ENCODE data around the gene AFF1. TPM values are rescaled to one million over a fixed set of nuclear protein-coding genes. Genes with fewer than 3 reads are reported as not detected.
"Not testable (repeated sequence)": the region's sequence is repeated elsewhere in the genome, so short reads cannot be mapped to it uniquely, and the experiment has no call there.

AFF1 gene
- polyA plus RNA-seq, 6 donors from 2014 or later: 33.1 to 72.0 (median 55.4) TPM

GRCh38 chr4:87037171-87037570 lies 102.4 kb downstream of the AFF1 start:
- H3K36me3 Mint-ChIP-seq; H3K27me3 Mint-ChIP-seq; ATAC-seq (ENCODE audit: low read depth in 2 of 2); DNase-seq; H3K9me3 Mint-ChIP-seq: not testable (repeated sequence)
- Mint-ChIP-seq H3K4me3 (peak overlapping the region in 6 of 8 donors; percentile 38 to 87 (median 60)), H3K27ac (peak overlapping the region in 4 of 6 donors; percentile 41 to 56 (median 55)), H3K4me1 (peaks cover 48 to 68% (median 58%) of the 10 kb centered on the region in 3 donors)

- H3K27me3 Mint-ChIP-seq: no peaks in the 10 kb centered on the region
- no peaks in the 10 kb centered on the region for H3K9me3 Mint-ChIP-seq
- peak overlapping the region in 6 of 8 donors; percentile 3 to 87 (median 65) for H3K4me3 Mint-ChIP-seq
- peak overlapping the region in 5 of 6 donors; percentile 41 to 65 (median 54) for H3K27ac Mint-ChIP-seq
- H3K36me3 Mint-ChIP-seq: no peaks in the 10 kb centered on the region
- no peak for ATAC-seq (ENCODE audit: low read depth in 2 of 2)
- peaks cover 54 to 75% (median 58%) of the 10 kb centered on the region in 3 donors for H3K4me1 Mint-ChIP-seq
- no peak for DNase-seq
Measured at GRCh38 chr4:87037671-87038334, 103.0 kb downstream of the AFF1 start.

GRCh38 chr4:87038837-87039615 lies 104.2 kb downstream of the AFF1 start:
- Mint-ChIP-seq H3K27me3 (no peaks in the 10 kb centered on the region), H3K9me3 (no peaks in the 10 kb centered on the region), H3K4me1 (peaks cover 58 to 85% (median 58%) of the 10 kb centered on the region in 3 donors), H3K4me3 (peak overlapping the region in 7 of 8 donors; percentile 11 to 71 (median 43)), H3K36me3 (no peaks in the 10 kb centered on the region), H3K27ac (peak overlapping the region in 5 of 6 donors; percentile 47 to 82 (median 64))
- DNase-seq: no peak
- ATAC-seq (ENCODE audit: low read depth in 2 of 2): peak; percentile 77 to 84

- H3K27ac Mint-ChIP-seq: peak overlapping the region in 1 of 6 donors; percentile 26
- peaks cover 43 to 68% (median 50%) of the 10 kb centered on the region in 3 donors for H3K4me1 Mint-ChIP-seq
- H3K4me3 Mint-ChIP-seq: no peak overlapping the region
- no peaks in the 10 kb centered on the region for H3K36me3 Mint-ChIP-seq
- H3K9me3 Mint-ChIP-seq: no peaks in the 10 kb centered on the region
- ATAC-seq (ENCODE audit: low read depth in 2 of 2) (no peak), DNase-seq (no peak)
- no peaks in the 10 kb centered on the region for H3K27me3 Mint-ChIP-seq
Measured at GRCh38 chr4:87041141-87041540, 106.3 kb downstream of the AFF1 start.

- Mint-ChIP-seq H3K4me1 (peaks cover 32 to 57% (median 39%) of the 10 kb centered on the region in 3 donors), H3K9me3 (no peaks in the 10 kb centered on the region), H3K36me3 (no peaks in the 10 kb centered on the region), H3K4me3 (no peak overlapping the region), H3K27ac (peak overlapping the region in 4 of 6 donors; percentile 34 to 64 (median 41)), H3K27me3 (no peaks in the 10 kb centered on the region)
- ATAC-seq (ENCODE audit: low read depth in 2 of 2): no peak
- DNase-seq: no peak
Measured at GRCh38 chr4:87042221-87042620, 107.4 kb downstream of the AFF1 start.

GRCh38 chr4:87042986-87043820 lies 108.4 kb downstream of the AFF1 start:
- Mint-ChIP-seq H3K27me3 (no peaks in the 10 kb centered on the region), H3K27ac (peak overlapping the region in 3 of 6 donors; percentile 67 to 80 (median 74)), H3K4me3 (peak overlapping the region in 1 of 8 donors; percentile 25), H3K4me1 (peaks cover 22 to 49% (median 32%) of the 10 kb centered on the region in 3 donors), H3K9me3 (no peaks in the 10 kb centered on the region), H3K36me3 (peaks cover 0 to 5% of the 10 kb centered on the region in 2 donors)
- ATAC-seq (ENCODE audit: low read depth in 2 of 2) (peak; percentile 47 to 66), DNase-seq (no peak)

GRCh38 chr4:87044511-87045233 lies 109.9 kb downstream of the AFF1 start:
- H3K27ac Mint-ChIP-seq: no peak overlapping the region
- H3K36me3 Mint-ChIP-seq: peaks cover 0 to 9% of the 10 kb centered on the region in 2 donors
- DNase-seq: no peak
- no peaks in the 10 kb centered on the region for H3K9me3 Mint-ChIP-seq
- H3K27me3 Mint-ChIP-seq: no peaks in the 10 kb centered on the region
- no peak overlapping the region for H3K4me3 Mint-ChIP-seq
- ATAC-seq (ENCODE audit: low read depth in 2 of 2): no peak
- H3K4me1 Mint-ChIP-seq: peaks cover 15 to 39% (median 27%) of the 10 kb centered on the region in 3 donors

GRCh38 chr4:87045234-87045558 lies 110.4 kb downstream of the AFF1 start:
- Mint-ChIP-seq H3K4me1 (peaks cover 15 to 38% (median 31%) of the 10 kb centered on the region in 3 donors), H3K27ac (no peak overlapping the region), H3K36me3 (peaks cover 0 to 9% of the 10 kb centered on the region in 2 donors), H3K27me3 (no peaks in the 10 kb centered on the region), H3K4me3 (no peak overlapping the region), H3K9me3 (no peaks in the 10 kb centered on the region)
- no peak for ATAC-seq (ENCODE audit: low read depth in 2 of 2)
- DNase-seq: no peak

- Mint-ChIP-seq H3K4me3 (no peak overlapping the region), H3K27me3 (no peaks in the 10 kb centered on the region), H3K27ac (no peak overlapping the region), H3K4me1 (peaks cover 16 to 43% (median 36%) of the 10 kb centered on the region in 3 donors), H3K36me3 (peaks cover 2 to 11% of the 10 kb centered on the region in 2 donors), H3K9me3 (no peaks in the 10 kb centered on the region)
- DNase-seq: no peak
- ATAC-seq (ENCODE audit: low read depth in 2 of 2): no peak
Measured at GRCh38 chr4:87045659-87046058, 110.8 kb downstream of the AFF1 start.

GRCh38 chr4:87046121-87046551 lies 111.3 kb downstream of the AFF1 start:
- Mint-ChIP-seq H3K9me3 (no peaks in the 10 kb centered on the region), H3K4me1 (peaks cover 21 to 44% (median 40%) of the 10 kb centered on the region in 3 donors), H3K27ac (no peak overlapping the region), H3K36me3 (peaks cover 7 to 16% of the 10 kb centered on the region in 2 donors), H3K27me3 (no peaks in the 10 kb centered on the region), H3K4me3 (no peak overlapping the region)
- ATAC-seq (ENCODE audit: low read depth in 2 of 2) (no peak), DNase-seq (no peak)

GRCh38 chr4:87047281-87047798 lies 112.5 kb downstream of the AFF1 start:
- Mint-ChIP-seq H3K4me3 (no peak overlapping the region), H3K9me3 (no peaks in the 10 kb centered on the region), H3K4me1 (peaks cover 31 to 44% (median 39%) of the 10 kb centered on the region in 3 donors), H3K27me3 (no peaks in the 10 kb centered on the region), H3K36me3 (peaks cover 16% of the 10 kb centered on the region in 2 donors), H3K27ac (peak overlapping the region in 1 of 6 donors; percentile 52)
- no peak for DNase-seq
- no peak for ATAC-seq (ENCODE audit: low read depth in 2 of 2)

GRCh38 chr4:87049508-87049907 lies 114.7 kb downstream of the AFF1 start:
- no peak for ATAC-seq (ENCODE audit: low read depth in 2 of 2)

More at GRCh38 chr4:87049508-87049907, 114.7 kb downstream of the AFF1 start:
- H3K27me3 Mint-ChIP-seq: no peaks in the 10 kb centered on the region
- H3K4me3 Mint-ChIP-seq: no peak overlapping the region
- no peak for DNase-seq
- H3K4me1 Mint-ChIP-seq: peaks cover 50 to 53% (median 51%) of the 10 kb centered on the region in 3 donors
- H3K36me3 Mint-ChIP-seq: peaks cover 16% of the 10 kb centered on the region in 2 donors
- H3K9me3 Mint-ChIP-seq: no peaks in the 10 kb centered on the region
- peak overlapping the region in 4 of 6 donors; percentile 34 to 90 (median 50) for H3K27ac Mint-ChIP-seq
